GM19238 (cell line): Measurements from ENCODE around the gene MGMT.

ENCODE experiments used
- DNase-seq: peaks from one replicate; pipeline ENCODE4 v3.0.0; 2011; ENCODE audit warnings: low spot score; ENCODE audit not compliant: insufficient read length

MGMT gene

GRCh38 chr10:129706523-129706922, 239.5 kb downstream of the MGMT start:
- DNase-seq: no peak

DNA sequence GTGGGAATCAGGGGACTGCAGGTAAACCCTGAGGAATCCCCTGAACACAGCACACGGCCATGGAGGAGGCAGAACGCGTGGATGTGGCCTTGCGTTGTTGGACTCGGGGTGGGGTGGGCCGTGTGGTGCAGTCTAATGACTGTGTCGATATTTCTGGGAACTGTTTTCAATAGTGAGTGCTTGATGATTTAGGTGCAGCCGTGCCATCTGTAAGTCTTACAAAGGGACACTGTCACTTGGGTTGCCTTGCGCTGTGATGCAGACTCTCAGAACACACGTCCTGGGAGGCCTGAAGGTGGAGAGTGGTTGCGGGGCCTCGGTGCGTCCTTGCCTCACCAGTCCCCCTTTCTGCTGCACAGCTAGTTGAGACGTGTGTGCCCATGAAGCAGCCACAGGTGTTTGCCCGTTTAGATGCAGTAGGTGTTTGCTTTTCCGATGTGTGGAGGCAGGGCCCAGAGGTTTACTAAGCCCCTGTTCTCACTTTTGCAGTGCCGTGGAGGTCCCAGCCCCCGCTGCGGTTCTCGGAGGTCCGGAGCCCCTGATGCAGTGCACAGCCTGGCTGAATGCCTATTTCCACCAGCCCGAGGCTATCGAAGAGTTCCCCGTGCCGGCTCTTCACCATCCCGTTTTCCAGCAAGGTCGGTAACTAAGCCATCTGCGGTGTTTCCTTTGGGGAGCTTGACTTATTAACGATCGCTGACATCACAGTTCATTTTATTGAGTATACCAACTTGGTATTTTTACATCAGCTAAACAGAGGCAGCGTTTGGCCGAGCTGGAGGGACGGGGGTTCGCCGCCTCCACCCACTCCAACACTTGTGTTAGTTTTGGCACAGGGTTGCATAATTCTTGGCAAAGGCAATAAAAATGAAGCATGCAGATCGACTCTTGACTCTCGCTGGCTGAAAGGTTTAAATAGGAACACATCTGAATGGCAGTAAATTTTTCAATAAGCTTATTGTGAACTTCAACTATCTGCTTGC, 240.7 kb downstream of the MGMT start:
- DNase-seq: no peak

GRCh38 chr10:129709101-129709500, 242.1 kb downstream of the MGMT start:
- DNase-seq: no peak

GRCh38 chr10:129709627-129710509, 242.8 kb downstream of the MGMT start:
- no peak for DNase-seq

- no peak for DNase-seq
These were observed 243.4 kb downstream of the MGMT start for GRCh38 chr10:129710510-129710847.

DNA sequence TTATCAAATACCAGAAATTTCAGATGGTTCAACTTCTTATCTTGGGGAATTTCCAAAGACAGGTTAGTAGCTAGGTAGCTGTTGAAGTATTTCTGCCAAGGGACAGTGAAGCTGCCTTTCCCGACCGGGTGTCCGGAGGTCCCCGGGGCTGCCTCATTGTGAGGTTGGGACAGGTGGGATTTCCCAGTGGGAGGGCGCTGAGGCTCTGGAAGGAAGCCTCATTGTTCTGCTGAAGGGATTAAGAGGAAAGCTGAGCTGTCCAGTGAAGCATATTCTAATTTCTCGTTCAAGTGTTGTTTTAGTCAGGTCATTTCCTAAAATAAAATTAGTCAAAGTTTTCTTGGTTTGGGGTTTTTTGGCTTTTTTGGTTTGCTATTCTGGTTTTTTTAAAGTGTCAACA, 244.2 kb downstream of the MGMT start:
- DNase-seq: no peak

- no peak for DNase-seq
These were observed 245.0 kb downstream of the MGMT start for GRCh38 chr10:129712000-129712399.

GRCh38 chr10:129713659-129714265, 246.7 kb downstream of the MGMT start:
- no peak for DNase-seq

GRCh38 chr10:129715805-129716204, 248.8 kb downstream of the MGMT start:
- no peak for DNase-seq

- DNase-seq: no peak
These were observed 249.2 kb downstream of the MGMT start for GRCh38 chr10:129716211-129716681.

GRCh38 chr10:129716881-129717280, 249.8 kb downstream of the MGMT start:
- no peak for DNase-seq

DNA sequence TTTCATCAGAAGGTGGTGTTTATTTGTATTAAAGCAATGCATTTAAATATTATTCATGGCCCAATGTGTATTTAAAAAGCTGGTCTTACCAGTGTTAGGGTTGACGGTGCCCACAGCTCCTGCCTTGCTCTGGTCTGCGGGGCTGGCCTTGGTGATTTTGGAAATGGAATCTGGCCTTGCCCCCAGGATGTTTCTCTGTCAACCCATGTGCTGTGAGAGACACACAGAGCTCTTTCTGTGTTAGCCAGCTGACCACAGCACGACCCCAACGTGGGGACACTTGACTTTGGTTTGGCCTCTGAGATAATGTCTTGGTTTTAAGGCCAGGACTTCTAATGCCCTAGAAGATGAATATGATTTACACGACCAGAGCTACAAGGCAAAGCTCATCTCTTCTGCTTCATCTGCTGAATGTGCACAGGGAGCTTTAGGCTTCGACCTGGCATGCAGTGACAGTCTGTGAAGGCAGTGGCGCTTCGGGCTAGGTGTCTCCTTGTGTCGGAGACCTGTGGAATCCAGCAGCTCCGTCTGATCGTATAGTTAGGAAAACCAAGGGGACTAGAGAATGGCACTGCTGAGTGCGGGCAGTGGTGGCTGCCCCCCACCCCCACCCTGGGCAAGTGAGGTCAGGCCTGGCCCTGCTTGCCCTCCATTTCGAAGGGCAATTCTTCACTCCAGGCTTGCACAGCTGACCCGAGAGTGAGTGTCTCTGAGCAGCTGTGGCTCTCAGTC, 250.9 kb downstream of the MGMT start:
- DNase-seq: no peak

GRCh38 chr10:129718548-129719414, 251.7 kb downstream of the MGMT start:
- no peak for DNase-seq

GRCh38 chr10:129719415-129719739, 252.3 kb downstream of the MGMT start:
- DNase-seq: no peak

DNA sequence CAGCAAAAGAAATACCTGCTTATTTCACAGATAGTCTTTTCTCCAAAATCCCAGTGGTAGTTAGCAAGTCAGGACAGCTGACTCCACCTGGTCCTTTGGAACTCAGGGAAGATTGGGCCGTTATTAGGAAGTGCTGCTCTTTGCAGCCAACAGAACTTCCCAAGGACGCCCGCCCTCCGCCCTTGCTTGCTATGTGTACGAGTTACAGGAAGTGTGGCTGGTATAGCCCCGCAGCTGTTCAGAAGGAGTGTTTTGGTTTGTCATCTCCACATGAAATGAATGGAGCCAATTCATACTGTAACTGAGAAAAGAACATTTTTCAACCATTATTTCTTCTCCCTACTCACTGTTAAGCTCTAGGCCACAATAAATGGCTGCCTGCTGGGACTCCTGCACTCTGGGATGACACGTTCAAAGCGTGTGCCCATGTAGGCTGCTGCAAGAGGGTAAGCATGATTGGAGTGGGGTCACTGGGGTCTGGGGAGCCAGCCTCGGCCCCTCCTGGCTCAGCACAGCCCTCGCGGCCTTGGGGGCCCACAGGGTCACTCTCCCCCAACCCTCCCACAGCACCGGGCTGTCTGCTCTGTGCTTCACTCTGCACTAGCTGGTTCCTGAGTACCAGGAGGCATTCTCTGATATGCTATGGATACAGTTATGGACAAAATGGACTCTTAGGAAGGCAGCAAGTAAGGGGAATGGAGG, 253.0 kb downstream of the MGMT start:
- DNase-seq: no peak

DNA sequence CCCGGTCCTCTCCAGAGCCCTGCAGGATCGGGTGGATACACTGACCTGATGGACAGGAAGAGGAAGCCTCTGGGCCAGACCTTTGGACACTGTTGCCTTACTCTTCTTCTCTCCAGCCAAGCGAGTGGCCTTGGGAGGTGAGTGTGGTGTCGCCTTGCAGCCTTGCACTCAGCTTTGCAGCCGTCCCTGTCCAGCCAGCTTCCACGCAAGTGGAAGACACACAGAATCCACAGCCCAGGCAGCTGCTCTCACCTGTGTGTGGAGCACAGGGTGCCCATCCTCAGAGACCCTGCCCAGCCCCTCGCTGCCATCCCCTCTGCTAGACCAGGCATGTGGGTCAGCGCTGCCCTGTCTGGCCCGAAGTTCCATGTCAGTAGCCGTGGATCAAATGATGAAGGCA, 258.0 kb downstream of the MGMT start:
- no peak for DNase-seq

DNA sequence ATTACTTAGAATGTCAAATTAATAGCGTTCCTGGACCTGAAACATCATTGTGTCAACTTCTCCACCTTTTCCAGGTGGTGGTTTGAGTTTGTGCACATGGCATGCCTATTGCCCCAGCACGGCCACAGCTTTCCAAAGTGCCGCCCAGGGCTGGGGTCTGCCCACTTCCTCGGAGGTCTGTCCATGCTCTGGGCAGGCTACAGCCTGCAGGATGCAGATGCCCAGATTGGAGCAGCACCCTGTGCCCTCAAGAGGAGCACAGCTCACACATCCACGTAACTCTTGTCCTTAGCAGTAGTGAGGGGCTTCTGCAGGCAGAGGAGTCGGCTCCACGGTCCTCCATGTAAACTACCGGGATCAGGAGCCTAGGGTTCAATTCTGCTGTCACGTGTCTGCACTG, 258.4 kb downstream of the MGMT start:
- DNase-seq: no peak

DNA sequence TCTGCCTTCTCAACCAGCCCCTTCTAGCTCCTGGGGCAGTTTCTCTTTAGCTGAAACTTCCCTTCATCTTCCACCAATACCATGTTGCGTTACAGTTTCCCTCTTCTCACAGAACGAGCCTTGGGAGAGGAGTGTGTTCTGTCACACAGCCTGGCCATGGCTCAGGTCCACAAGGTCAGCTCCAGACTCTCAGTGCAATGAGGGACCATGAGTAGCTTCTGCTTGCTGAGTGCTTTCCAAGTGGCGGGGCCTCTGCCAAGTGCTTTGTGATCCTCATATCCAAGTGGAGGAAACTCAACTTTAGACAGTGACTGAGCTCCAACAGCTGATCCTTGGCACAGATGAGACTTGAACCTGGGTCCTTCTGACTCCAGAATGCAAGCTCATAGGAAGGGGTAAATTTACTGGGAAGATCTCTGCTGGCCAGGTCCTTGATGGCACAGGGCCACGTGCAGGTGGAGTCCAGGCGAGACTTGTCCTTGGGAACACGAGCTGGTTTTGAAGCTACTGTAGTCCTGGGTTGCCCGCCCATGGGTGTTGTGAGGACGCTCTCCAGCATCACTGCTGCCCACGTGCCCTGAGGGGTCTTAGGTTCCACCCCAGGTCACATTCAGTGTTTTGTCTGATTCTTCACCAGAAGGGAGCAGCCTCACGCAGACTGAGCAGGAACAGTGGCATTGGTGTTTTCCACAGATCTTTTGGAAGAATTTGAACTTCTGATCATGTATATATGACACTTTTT, 259.0 kb downstream of the MGMT start:
- no peak for DNase-seq

GRCh38 chr10:129727071-129727470, 260.0 kb downstream of the MGMT start:
- DNase-seq: no peak
